Measurements from ENCODE around the gene SAFB2.
"Not testable (repeated sequence)": the region's sequence is repeated elsewhere in the genome, so short reads cannot be mapped to it uniquely, and the experiment has no call there.

The SAFB2 gene

DNA sequence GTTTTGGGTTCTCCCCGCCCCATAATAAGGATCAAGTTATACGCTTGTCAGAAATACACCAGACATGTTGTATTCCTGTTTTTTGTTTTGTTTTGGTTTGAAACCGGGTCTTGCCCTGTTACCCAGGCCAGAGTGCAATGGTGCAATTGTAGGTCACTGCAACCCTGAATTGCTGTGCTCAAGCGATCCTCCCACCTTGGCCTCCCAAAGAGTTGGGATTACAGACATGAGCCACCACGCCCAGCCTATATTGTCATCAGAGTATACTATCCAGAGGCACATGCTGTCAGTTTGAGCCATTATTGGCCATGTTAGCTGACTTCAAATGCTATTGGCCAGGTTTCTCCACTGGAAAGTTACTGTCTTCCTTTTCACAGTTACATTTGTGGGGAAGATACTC is 10.1 kb upstream of the SAFB2 start:
- DNase-seq (ENCODE audit: low read depth in 3 of 3) = no peak

DNA sequence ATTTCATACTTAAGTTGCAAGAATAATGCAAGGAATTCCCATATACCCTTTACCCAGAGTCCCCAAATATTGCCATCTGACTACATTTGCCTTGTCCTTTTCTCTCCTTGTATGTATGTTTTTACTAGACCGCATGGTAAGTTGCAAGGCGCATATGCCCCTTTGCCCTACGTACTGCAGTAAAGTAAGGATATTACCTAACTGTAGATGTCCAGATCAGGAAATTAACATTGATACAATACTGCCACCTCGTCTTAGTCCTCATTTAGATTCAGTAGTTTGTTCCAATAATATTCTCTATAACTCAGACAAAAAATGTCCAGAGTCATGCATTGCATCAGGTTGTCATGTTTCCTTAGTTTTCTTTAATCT is 9.7 kb upstream of the SAFB2 start:
- DNase-seq (ENCODE audit: low read depth in 3 of 3) = no peak

DNA sequence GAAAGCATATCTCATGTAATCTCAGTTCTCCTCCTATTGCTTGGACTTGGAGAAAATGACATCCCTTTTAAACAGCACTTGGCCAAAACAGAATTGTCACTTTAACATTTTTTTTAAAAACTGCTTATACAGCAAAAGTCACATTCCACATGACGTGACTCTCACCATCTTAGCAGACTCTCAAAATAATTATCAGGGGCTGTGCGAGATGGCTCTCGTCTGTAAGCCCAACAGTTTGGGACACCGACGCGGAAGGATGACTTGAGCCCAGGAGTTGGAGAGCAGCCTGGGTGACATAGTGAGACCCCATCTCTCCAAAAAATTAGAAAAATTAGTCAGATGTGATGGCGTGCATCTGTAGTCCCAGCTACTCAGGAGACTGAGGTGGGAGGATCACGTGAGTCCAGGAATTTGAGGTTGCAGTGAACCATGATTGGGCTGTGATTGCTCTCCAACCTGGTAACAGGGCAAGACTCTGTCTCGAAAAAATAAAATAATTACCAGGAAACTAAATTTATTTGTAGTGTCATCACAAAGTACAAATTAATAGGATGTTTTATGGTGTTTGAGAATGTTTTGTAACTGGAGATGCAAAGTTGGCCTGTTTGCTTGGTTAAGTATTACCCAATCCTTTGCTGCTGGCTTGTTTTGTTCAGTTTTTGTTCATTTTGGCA is 9.1 kb upstream of the SAFB2 start:
- DNase-seq (ENCODE audit: low read depth in 3 of 3) = no peak

- DNase-seq (ENCODE audit: low read depth in 3 of 3) = no peak
These were observed 6.4 kb upstream of the SAFB2 start for GRCh38 chr19:5628919-5629481.

- DNase-seq (ENCODE audit: low read depth in 3 of 3) = no peak
These were observed 5.9 kb upstream of the SAFB2 start for GRCh38 chr19:5628461-5628860.

DNA sequence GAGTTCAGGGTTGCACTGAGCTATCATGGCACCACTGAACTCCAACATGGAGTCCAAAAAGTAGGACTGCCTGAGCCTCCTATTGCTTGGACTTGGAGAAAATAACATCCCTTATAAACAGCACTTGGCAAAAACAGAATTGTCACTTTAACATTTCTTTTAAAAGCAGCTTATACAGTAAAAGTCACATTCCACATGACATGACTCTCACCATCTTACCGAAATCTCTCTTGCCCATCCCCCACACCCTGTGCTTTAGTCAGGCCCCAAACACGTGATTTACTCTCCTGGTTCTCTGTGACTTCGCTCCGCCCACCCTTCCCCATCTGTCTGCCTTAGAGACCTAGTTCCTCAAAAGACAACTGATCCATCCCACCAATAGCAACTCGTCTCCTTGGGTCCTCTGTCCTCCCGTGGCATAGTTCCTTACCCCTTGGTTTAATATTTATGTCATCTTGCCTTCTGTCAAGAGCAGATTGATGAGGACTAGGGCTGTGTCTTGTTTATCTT is 4.9 kb upstream of the SAFB2 start:
- peak in 2 of 3 donors; percentile 39 to 46 for DNase-seq (ENCODE audit: low read depth in 3 of 3)

DNA sequence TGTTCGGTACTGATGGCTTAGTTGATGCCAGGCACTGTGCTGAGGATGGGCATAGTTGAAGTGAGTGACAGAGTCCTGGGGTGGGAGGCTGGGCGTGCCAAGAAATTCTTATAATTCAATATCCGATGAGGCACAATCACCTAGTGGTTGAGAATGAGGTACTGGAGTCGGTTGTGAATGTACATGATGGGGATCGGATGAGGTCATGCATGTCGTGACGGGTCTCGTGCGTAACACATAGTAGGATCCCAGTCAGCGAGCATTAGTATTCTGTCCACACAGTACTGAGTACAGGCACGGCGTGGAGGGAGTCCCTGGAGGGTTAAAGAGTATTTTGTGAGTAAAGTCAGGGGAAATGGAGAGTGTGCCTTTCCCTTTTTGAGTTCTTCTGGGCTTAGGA is 3.1 kb upstream of the SAFB2 start:
- DNase-seq (ENCODE audit: low read depth in 3 of 3) = no peak

DNA sequence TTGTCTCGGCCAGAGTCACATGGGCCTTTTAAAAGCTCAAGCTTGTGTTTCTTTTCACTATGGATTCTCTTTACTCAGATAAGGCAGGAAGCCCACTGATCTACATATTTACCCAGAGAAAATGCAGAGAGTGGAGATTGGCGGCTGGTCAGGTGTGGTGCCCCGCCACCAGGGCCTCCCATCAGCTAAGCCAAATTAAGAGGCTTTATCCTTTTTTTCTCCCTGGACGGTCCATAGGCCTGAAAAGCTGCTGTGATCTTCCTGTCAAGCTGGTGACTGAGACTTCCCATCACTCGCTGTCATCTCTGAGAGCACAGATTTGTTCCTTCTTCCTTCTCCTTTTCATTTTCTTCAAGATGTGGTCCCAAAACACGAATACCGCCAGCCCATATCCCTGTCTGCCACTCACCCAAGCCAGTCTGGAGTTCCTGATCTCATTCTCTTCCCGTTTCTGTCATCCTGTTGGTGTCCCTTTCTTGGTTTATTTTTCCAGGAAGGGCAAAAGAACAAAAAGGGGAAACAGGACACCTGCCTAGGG is 2.2 kb upstream of the SAFB2 start:
- no peak for DNase-seq (ENCODE audit: low read depth in 3 of 3)

DNA sequence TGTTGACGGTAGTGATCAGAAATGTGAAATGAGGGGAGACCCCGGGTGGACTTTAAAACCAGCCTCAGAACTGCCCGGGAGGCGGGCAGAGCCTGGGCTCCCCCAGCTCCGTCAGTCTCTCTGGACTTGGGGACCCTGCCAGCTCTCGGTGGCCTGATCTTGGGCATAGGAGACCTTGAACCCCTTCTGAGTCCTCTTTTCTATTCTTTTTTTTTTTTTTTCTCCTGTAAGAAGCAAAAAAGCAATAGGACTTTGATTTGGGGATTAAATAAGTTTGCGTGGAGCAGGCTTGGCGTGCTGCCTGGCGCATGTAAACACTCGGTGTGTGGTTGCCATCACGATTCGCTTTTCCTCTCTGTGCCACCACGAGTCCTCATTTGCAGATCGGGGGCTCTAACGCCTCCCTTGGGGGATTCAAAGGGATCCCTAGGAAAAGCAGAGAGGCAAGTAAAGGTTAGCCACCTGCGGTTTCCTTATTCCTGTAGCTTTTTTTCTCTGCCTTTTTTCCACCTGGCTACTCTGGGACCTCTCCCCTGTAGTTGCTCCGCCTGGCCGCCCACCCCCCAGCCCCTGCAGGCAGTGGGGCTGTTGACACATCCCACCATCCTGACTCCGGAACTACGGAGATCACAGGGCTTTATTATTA is 1.6 kb upstream of the SAFB2 start:
- DNase-seq (ENCODE audit: low read depth in 3 of 3) = no peak

GRCh38 chr19:5623397-5624017 is 931 bp upstream of the SAFB2 start:
- DNase-seq (ENCODE audit: low read depth in 3 of 3) = no peak

GRCh38 chr19:5621945-5622464 is 571 bp downstream of the SAFB2 start:
- DNase-seq (ENCODE audit: low read depth in 3 of 3) = peak in 1 of 3 donors; percentile 10

GRCh38 chr19:5621311-5621944 is 1.1 kb downstream of the SAFB2 start:
- DNase-seq (ENCODE audit: low read depth in 3 of 3) = no peak

GRCh38 chr19:5619946-5620345 is 2.6 kb downstream of the SAFB2 start:
- no peak for DNase-seq (ENCODE audit: low read depth in 3 of 3)

DNA sequence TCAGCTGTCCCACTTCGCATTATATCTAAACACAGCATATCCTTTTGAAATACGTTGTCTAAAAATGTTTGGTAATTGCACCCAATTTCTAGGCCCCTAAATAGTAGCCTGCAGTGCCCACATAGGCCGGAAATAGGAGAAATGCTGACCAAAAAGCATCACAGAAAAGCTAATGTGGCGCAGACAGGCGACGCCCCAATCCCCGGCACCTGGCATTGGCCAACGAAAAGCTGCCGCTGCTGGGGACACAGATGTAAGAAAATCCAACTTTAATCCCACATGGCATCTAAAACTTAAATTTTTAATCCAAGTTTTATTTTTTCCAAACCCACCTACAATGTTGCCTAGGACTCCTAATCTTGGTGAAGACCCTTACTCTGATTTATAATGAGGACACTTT is 4.0 kb downstream of the SAFB2 start:
- no peak for DNase-seq (ENCODE audit: low read depth in 3 of 3)

GRCh38 chr19:5617080-5617479 is 5.5 kb downstream of the SAFB2 start:
- no peak for DNase-seq (ENCODE audit: low read depth in 3 of 3)

DNA sequence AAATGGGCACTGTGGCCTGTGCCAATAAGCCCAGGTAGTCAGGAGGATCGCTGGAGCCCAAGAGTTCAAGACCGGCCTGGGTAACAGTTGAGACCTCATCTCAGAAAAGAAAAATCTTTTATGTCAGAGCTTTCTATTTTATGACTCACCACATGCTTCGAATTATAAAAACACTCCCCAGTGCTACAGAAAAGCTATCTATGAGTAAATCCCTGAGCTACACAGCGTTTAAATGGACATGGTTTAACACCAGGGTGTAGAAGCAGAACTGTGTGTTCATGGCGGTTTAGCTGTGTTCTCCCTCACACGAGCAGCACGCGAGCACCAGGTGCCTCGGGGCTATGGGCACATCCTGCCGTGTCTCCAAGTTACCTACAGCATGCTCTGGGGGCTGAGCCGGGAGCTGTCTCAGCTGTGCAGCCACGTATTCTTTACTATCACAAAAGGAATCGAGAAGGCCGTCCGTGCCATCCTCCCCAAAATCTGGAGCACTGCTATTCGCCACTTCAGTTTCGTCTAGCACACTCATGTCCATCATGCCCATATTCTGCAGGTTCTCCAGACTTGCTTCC is 6.7 kb downstream of the SAFB2 start:
- no peak for DNase-seq (ENCODE audit: low read depth in 3 of 3)

DNA sequence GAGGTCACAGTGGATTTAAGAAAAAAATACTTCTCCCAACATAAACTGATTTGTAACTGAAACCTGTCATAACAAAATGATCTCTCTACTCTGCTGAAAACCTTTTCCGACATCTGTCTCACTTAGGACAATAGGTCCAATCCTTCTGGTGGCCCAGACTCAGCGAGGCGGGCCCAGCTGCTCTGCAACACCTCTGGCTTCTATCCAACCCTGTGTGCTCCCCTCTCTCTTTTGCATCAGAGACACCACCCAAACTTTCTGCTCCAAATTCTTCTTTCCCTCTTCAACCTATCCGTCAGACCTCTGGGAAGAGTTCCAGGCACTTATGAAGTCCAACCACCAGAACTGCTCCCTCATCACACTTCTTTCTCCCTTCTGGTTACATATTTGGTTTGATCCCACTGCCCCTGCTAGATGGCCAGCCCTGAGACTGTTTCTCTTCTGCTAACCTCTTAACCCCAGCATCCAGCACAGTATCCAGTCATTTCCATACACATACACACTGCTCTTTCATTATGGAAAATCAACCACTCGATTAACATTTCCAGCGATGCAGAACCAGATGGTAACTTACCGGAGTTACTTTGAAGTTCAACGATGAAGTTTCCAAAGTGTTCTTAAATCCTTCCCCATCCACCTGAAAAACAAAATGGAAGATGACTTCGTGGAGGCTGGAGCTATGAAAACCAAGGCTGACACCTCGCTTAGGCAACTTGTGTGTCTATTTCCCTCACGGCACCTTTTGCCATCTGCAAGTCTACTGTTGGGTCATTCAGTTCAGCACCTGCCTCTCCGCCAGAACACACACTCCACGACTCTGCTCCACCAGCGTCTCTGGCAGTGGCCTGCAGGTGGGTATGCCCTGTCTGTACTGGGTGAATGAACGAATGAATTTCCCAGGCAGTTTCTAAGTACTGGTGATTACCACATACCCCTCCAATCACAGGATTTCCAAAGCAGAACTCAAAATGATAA is 9.4 kb downstream of the SAFB2 start:
- DNase-seq (ENCODE audit: low read depth in 3 of 3) = no peak

DNA sequence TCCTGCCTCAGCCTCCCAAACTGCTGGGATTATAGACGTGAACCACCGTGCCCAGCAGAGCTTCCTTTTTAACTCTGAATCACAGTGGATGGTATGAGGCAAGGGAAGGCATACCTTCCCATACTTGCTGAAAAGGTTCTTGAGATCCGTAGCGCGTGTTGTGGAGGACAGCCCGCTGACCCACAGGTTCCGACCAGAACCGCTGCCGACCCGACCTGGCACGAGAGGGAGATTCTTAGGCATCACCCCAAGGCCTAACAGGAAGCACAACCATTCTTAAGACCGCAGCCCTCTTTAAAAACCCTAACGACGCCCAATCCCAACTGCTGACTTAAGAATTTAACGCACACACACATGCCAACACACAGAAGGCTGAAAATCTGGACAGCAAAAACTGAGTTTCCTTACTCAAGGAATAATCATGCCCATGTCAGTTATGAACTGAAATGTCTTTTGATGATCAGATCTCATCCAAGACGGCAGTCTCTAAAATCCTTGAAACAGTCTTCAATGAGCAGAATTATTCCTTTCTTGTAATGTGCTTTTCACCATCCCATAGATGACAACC is 12.6 kb downstream of the SAFB2 start:
- DNase-seq (ENCODE audit: low read depth in 3 of 3) = no peak

- not testable (repeated sequence) for DNase-seq (ENCODE audit: low read depth in 3 of 3)
These were observed 13.8 kb downstream of the SAFB2 start for GRCh38 chr19:5608766-5609165.

DNA sequence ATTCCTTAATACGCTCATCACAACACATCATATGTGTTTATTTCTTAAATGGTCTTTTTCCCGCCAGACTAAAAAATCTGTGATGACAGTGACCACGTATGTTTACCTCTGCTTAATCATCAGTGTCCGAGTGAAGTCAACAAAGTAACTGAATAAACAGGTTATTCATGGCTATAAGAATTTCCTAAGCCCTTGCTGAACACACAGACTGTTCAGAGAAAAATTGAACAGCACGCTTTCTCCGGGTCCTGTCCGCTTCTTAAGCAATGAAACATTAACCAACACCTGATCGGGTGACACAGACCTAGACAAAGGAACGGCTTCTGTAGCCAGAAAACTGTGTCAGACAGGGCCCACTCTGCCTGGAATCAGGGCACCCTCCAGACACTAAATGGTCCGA is 14.3 kb downstream of the SAFB2 start:
- no peak for DNase-seq (ENCODE audit: low read depth in 3 of 3)

Measured in stimulated activated CD4-positive, alpha-beta T cell treated with anti-CD3 and anti-CD28 coated beads, TNF-alpha, amount 100 ng/mL, for 48 hours (primary cell).